ENCODE results near the gene RABL2B.
A peak's percentile ranks its signal among the peaks of the same experiment; 100 is the strongest.

The RABL2B gene

DNA sequence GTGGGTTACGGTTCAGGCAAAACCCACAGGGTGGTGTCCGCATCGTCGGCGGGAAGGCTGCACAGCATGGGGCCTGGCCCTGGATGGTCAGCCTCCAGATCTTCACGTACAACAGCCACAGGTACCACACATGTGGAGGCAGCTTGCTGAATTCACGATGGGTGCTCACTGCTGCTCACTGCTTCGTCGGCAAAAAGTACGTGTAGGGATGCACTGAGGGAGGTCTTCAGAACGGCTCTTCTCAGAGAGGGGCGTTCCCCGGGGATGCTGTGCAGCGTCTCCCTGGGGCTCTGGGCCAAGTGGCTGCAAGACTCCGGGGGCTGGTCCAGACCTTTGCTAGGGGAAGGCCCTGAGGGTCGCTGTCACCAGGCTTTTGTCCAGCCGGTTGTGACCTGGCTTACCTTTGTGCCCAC lies 44.2 kb downstream of the RABL2B start (continued):
- TF ChIP-seq, protein P1, sequence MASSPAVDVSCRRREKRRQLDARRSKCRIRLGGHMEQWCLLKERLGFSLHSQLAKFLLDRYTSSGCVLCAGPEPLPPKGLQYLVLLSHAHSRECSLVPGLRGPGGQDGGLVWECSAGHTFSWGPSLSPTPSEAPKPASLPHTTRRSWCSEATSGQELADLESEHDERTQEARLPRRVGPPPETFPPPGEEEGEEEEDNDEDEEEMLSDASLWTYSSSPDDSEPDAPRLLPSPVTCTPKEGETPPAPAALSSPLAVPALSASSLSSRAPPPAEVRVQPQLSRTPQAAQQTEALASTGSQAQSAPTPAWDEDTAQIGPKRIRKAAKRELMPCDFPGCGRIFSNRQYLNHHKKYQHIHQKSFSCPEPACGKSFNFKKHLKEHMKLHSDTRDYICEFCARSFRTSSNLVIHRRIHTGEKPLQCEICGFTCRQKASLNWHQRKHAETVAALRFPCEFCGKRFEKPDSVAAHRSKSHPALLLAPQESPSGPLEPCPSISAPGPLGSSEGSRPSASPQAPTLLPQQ (tag by site-specific recombination; IDR thresholded peaks at IDR 0.05): no peak
- no peak for TF ChIP-seq ZNF707 (tag by site-specific recombination; IDR thresholded peaks at IDR 0.05)
- TF ChIP-seq ZNF394 (tag by site-specific recombination; IDR thresholded peaks at IDR 0.05; ENCODE audit: borderline replicate concordance): no peak
- TF ChIP-seq ZIC2 (tag by site-specific recombination; IDR thresholded peaks at IDR 0.05): peak; percentile 91
- 0 out of 2 replicates have a peak, but pooled peaks have one; percentile 60 for TF ChIP-seq SCRT1 (tag by site-specific recombination; IDR thresholded peaks at IDR 0.05; ENCODE audit: borderline replicate concordance)
- no peak for TF ChIP-seq ZBTB17 (tag by site-specific recombination; IDR thresholded peaks at IDR 0.05)

- Histone ChIP-seq H3K4me1 (ENCODE audit: control insufficient read depth, insufficient read depth, low read length) (no peaks in the 10 kb centered on the region), H3K9me3 (ENCODE audit: control insufficient read depth, insufficient read depth, low read depth, low read length) (no peaks in the 10 kb centered on the region), H3K36me3 (ENCODE audit: control insufficient read depth in 2 of 2, insufficient read depth in 1 of 2, low read length in 2 of 2) (no peaks in the 10 kb centered on the region), H3K4me3 (ENCODE audit: low read depth, low read length) (no peak overlapping the region), H3K27ac (ENCODE audit: extremely low read depth, low read depth, low read length) (no peak overlapping the region)
- ChIA-PET CTCF (no interaction called here), POLR2A (no interaction called here)
- TF ChIP-seq ZNF394 (tag by site-specific recombination; IDR thresholded peaks at IDR 0.05; ENCODE audit: borderline replicate concordance) (no peak), ZNF433 (tag by site-specific recombination; IDR thresholded peaks at IDR 0.05; ENCODE audit: low read depth) (no peak), PRDM10 (tag by site-specific recombination; IDR thresholded peaks at IDR 0.05) (no peak), ZNF280C (tag by site-specific recombination; IDR thresholded peaks at IDR 0.05) (no peak), ZBTB10 (tag by site-specific recombination; IDR thresholded peaks at IDR 0.05) (no peak), SETDB1 (IDR thresholded peaks at IDR 0.05; ENCODE audit: insufficient read length, low read length) (no peak), ZNF221 (tag by site-specific recombination; IDR thresholded peaks at IDR 0.05; ENCODE audit: borderline replicate concordance) (no peak)
Observed at GRCh38 chr22:50738649-50739227, 44.7 kb downstream of the RABL2B start.
